GM19025 (cell line): ENCODE results near the gene B4GALT5.
A peak's percentile ranks its signal among the peaks of the same experiment; 100 is the strongest.
"Not testable (repeated sequence)": the region's sequence is repeated elsewhere in the genome, so short reads cannot be mapped to it uniquely, and the experiment has no call there.

Source experiments
- ATAC-seq: cut with Tn5 transposase; IDR thresholded peaks from one replicate; pipeline ENCODE4 v1.9.1; 2021; ENCODE audit warnings: mild to moderate bottlenecking, low read depth, moderate library complexity; ENCODE audit not compliant: unreplicated experiment

The B4GALT5 gene

GRCh38 chr20:49684335-49684997 lies 29.2 kb downstream of the B4GALT5 start:
- ATAC-seq, result no peak

- no peak for ATAC-seq
Observed at GRCh38 chr20:49682798-49683197, 30.9 kb downstream of the B4GALT5 start.

GRCh38 chr20:49682278-49682677 lies 31.4 kb downstream of the B4GALT5 start:
- no peak for ATAC-seq

- no peak for ATAC-seq
Observed at GRCh38 chr20:49681850-49682216, 31.8 kb downstream of the B4GALT5 start.

- no peak for ATAC-seq
Observed at GRCh38 chr20:49680484-49680883, 33.2 kb downstream of the B4GALT5 start.

GRCh38 chr20:49679634-49680033 lies 34.0 kb downstream of the B4GALT5 start:
- no peak for ATAC-seq

- no peak for ATAC-seq
Observed at GRCh38 chr20:49677777-49678758, 35.6 kb downstream of the B4GALT5 start.

- peak; percentile 53 for ATAC-seq
Observed at GRCh38 chr20:49676581-49677291, 36.9 kb downstream of the B4GALT5 start.

GRCh38 chr20:49675368-49676151 lies 38.1 kb downstream of the B4GALT5 start:
- peak; percentile 50 for ATAC-seq

GRCh38 chr20:49674383-49675352 lies 39.0 kb downstream of the B4GALT5 start:
- ATAC-seq, result no peak

GRCh38 chr20:49672096-49672664 lies 41.5 kb downstream of the B4GALT5 start:
- no peak for ATAC-seq

- ATAC-seq, result no peak
Observed at GRCh38 chr20:49671433-49671832, 42.2 kb downstream of the B4GALT5 start.

- ATAC-seq, result peak; percentile 61
Observed at GRCh38 chr20:49669601-49670189, 44.0 kb downstream of the B4GALT5 start.

GRCh38 chr20:49668878-49669195 lies 44.8 kb downstream of the B4GALT5 start:
- ATAC-seq, result not testable (repeated sequence)

- peak; percentile 59 for ATAC-seq
Observed at GRCh38 chr20:49668181-49668877, 45.3 kb downstream of the B4GALT5 start.

- no peak for ATAC-seq
Observed at GRCh38 chr20:49666911-49667310, 46.8 kb downstream of the B4GALT5 start.

- no peak for ATAC-seq
Observed at GRCh38 chr20:49665796-49666195, 47.9 kb downstream of the B4GALT5 start.
